AG09319 (cell line): ENCODE results near the gene SSTR5.

Experiments used
- DNase-seq: peaks from one replicate; pipeline ENCODE4 v3.0.0-alpha.2; 2010; ENCODE audit warnings: low read depth; ENCODE audit errors: extremely low read depth
- TF ChIP-seq, protein P1 (sequence below): IDR thresholded peaks from 2 replicates; pipeline ENCODE4 v1.5.1; 2011; ENCODE audit warnings: low read depth, mild to moderate bottlenecking, inconsistent platforms, low read length, moderate library complexity

Gene SSTR5

DNA sequence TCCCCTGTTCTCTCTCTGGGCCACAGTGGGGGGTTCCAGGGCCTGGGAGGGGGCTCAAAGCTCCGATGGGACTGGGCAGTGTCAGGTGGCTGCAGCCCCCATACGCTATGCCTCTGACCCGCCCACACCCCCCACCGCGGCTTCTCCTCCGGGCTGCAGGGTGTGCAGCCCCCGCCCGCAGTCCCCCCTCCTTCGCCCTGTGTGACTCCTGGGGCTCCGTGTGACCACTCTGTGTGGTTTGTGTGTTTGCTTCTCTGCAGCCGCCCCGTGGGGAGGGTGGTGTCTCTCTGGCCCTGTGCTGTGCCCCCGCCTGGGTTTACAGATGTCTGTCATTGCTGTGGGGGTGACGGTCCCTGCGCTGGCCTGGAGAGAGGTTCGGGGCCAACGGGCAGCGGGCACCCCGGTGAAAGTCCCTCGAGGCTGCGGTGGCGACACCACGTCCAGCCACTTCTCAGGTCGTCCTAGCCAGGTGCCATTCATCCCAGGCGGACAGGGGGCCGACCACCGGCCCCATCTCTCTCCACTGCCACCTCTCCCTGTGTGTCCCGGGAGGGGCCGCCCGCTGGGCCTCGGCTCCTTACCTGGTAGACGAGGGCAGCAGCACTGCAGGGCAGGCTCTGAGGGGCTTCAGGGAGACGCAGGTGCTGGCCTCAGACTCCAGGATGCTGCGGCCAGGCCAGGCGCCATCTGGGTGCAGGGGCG lies 5.5 kb downstream of the SSTR5 start:
- DNase-seq, result no peak
- TF ChIP-seq, protein P1, sequence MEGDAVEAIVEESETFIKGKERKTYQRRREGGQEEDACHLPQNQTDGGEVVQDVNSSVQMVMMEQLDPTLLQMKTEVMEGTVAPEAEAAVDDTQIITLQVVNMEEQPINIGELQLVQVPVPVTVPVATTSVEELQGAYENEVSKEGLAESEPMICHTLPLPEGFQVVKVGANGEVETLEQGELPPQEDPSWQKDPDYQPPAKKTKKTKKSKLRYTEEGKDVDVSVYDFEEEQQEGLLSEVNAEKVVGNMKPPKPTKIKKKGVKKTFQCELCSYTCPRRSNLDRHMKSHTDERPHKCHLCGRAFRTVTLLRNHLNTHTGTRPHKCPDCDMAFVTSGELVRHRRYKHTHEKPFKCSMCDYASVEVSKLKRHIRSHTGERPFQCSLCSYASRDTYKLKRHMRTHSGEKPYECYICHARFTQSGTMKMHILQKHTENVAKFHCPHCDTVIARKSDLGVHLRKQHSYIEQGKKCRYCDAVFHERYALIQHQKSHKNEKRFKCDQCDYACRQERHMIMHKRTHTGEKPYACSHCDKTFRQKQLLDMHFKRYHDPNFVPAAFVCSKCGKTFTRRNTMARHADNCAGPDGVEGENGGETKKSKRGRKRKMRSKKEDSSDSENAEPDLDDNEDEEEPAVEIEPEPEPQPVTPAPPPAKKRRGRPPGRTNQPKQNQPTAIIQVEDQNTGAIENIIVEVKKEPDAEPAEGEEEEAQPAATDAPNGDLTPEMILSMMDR, result no peak

DNA sequence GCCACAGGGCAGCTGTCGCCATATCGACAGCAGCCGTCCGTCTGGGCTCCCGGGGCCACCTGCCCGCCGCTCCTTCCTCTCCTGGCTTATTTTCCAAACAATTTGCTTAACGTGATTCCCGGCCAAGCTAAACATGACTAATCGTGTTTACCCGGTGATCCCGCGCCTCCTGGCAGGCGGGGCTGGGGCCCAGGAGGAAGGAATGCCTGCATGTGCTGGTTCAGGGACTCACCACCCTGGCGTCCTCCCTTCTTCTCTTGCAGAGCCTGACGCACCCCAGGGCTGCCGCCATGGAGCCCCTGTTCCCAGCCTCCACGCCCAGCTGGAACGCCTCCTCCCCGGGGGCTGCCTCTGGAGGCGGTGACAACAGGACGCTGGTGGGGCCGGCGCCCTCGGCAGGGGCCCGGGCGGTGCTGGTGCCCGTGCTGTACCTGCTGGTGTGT lies 6.1 kb downstream of the SSTR5 start:
- DNase-seq, result no peak
- TF ChIP-seq, protein P1, result no peak

DNA sequence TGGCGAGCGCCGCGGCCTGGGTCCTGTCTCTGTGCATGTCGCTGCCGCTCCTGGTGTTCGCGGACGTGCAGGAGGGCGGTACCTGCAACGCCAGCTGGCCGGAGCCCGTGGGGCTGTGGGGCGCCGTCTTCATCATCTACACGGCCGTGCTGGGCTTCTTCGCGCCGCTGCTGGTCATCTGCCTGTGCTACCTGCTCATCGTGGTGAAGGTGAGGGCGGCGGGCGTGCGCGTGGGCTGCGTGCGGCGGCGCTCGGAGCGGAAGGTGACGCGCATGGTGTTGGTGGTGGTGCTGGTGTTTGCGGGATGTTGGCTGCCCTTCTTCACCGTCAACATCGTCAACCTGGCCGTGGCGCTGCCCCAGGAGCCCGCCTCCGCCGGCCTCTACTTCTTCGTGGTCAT lies 6.8 kb downstream of the SSTR5 start:
- TF ChIP-seq, protein P1, result no peak
- no peak for DNase-seq

DNA sequence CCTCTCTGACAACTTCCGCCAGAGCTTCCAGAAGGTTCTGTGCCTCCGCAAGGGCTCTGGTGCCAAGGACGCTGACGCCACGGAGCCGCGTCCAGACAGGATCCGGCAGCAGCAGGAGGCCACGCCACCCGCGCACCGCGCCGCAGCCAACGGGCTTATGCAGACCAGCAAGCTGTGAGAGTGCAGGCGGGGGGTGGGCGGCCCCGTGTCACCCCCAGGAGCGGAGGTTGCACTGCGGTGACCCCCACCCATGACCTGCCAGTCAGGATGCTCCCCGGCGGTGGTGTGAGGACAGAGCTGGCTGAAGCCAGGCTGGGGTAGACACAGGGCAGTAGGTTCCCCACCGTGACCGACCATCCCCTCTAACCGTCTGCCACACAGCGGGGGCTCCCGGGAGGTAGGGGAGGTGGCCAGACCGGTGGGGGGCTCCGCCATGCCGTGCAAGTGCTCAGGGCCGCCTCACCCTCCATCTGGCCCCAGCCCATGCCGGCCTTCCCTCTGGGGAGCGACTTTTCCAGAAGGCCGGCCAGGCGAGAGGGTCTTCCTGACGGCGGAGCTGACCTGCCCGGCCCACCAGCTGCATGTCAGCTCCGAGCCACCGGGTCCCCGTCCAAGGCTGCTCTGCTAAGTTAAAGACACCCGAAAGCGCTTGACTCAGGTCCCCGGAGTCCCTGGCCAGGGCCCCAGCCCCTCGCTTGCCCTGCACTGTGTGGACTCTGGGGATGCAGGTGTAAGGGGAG lies 7.4 kb downstream of the SSTR5 start:
- TF ChIP-seq, protein P1, result no peak
- no peak for DNase-seq

DNA sequence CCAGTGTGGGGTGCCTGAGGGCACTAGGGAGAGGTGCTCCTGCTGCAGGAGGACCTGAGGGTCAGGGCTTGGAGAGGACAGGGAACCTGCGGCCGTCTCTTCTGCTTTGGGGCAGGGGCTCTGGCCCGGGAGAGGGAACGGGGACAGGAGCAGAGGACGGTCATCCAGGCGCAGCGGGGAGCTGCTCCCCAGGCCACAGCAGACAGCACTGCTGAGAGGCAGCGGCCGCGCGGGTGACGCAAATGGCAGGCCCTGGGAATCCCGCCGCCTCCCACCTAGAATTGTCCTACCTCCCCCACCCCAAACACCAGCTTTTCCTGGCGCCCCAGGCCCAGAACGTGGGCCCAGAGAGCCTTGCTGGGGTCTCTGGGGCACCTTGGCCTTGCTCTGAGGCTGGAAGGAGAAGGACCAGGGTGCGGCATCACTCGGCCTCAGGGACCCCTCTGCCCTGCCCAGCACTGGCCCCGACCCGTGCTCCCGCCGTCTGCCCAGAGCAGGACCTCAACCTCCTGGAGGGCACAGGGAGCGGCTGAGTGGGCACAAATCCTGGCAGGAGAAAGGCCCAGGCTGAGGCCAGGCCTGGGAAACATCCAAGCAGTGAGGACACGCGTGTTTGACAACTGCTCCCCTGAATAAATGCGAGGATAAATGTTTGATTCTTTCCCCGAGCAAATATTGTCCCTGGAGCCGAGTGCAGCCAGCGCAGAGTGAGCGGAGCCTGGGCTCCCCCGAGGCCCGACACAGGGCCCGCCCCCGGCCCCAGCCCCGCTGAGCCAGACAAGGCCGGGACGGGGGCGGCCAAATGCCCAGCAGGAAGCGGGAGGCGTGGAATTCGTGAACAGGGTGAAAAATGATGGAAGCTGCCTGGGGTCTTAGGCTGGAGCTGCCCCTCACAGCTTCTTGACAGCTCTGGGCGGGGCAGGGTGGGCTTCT lies 8.5 kb downstream of the SSTR5 start:
- TF ChIP-seq, protein P1, result no peak
- DNase-seq, result no peak

DNA sequence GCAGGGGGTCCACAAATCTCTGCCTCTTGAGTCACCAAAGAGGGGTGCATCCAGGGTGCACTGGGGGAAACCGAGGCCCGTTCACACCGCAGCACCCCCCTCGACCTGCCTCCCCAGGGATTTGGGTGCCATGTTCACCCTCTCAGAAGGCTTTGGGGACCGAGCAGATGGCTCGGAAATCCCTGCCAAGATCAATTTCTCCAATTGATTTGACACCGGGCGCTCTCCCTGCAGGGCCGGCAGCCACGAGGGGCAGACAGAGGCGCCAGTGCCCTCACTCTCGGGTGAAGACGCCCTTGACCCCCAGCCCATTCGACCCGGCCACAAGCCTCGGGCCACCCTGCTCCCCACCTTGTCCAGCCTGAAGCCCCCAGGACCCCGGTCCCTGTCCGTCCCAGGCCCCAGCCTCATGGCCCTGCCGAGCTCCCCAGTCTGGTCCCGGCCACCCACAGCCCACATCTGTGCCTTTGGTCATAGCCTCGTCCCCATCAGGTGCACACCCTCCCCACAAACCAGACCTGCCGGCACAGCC lies 9.3 kb downstream of the SSTR5 start:
- TF ChIP-seq, protein P1, result no peak
- no peak for DNase-seq
